Activated CD4-positive, alpha-beta T cell treated with anti-CD3 and anti-CD28 coated beads for 4 hours (primary cell): ENCODE measurements around the gene GUCY1A1.

Experiments
- DNase-seq, 2 donors: peaks; one replicate each; pipeline ENCODE4 v3.0.0-alpha.2; 2020

Gene GUCY1A1

GRCh38 chr4:155742310-155743015 is 75.8 kb downstream of the GUCY1A1 start:
- DNase-seq = no peak

DNA sequence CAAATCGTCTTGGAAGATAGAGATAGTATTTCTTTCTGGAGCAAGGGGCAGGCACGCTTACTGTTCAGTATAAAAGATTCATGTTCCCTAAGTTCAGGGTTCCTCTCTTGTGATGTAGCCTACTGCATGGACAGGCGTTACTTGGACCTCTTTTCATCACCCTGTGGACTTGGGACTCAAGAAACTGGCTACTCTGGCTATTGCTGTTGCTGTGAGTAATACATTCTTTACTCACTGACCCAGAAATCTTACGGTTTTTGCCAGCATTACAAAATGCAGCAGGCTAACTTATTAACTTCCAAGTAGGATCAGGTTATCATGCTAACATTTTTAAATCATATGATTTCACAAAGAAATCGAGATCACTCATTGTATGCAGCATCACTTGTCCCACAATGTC is 79.3 kb downstream of the GUCY1A1 start:
- no peak for DNase-seq

DNA sequence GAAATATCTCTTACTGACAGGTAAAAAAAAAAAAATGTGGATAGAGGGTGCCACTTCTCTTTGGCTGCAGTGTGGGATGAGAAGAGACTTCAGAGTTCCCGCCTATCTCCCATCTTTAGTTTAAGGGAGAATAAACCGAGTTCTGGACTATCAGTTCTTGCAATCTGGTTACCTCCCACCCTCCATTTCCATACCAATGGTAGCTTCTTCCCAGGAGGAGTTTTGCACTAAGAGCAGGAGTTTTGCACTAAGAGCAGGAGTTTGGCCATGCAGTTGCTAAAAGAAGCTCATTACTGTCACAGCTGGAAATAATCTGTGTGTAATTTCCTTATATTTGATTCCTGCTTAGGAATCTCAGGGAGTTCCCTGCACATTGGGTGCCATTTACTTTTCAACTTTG is 81.4 kb downstream of the GUCY1A1 start:
- DNase-seq = no peak

DNA sequence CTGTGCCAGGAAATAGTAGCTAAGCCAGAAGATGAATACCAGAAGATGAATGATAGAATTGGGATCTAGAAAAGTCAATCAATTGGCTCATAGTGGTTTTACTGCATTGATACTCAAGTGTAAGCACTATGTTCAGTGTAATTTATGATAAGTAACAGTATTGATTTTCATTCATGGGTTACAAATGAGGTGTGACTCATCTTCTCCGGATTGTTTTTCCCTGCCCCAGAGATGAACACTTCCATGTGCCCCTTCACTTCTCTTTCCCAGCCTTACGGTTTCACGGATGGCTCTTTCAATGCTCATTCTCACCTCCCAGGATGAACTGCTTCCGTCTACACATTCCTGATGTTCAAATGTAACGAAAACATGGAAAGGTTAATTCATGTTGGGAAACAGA is 82.4 kb downstream of the GUCY1A1 start:
- no peak for DNase-seq

GRCh38 chr4:155751569-155751968 is 84.9 kb downstream of the GUCY1A1 start:
- no peak for DNase-seq

- no peak for DNase-seq
Measured at GRCh38 chr4:155757745-155758265, 91.2 kb downstream of the GUCY1A1 start.

DNA sequence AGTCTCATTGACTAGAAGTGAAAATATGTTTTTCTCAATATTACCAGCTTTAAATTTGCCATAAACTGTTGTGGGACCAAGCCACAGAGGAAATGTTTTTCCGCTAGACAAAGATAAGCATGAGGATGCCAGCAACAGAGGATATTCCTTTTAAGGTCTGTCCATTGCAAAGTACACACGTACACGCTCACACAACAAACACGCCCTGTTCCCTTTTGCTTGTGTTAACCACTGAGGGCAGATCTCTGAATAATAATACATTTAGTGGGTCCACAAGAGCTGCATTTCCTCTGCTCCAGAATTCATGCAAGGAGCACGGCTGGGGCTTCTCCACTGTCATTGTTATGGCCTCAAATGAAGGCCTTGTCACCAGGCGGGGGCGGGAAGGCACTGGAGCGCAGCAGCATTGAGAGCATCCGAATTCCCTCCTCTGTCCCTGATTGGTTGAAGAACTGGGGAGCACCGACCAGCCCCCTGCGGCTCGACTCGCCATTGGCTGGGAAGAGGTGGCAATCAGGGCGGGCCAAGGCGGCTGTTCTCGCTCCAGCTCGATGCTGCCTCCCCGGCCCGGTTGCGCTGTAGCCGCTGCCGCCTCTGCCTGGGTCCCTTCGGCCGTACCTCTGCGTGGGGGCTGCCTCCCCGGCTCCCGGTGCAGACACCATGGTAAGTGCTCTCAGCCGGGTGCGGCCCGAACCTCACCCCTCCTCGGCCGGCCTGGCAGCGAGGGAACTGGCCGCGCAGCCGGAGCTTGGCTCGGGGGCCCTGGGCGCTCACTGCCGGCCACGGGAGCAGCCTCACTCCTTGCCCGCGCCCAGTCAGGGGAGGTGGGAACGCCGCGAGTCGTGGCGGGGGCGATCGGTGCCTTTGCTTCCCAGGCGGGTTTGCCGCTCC is 92.1 kb downstream of the GUCY1A1 start, which contains the start of gene GUCY1B1:
GUCY1B1 (plus strand) TSS at position 541 of the 891 bp plus-strand sequence; CDS start at position 661, 120 bp downstream.
- peak; percentile 35 to 54 for DNase-seq

- peak; percentile 1 for DNase-seq
Measured at GRCh38 chr4:155759372-155760252, 93.0 kb downstream of the GUCY1A1 start.

- DNase-seq = no peak
Measured at GRCh38 chr4:155761047-155761446, 94.4 kb downstream of the GUCY1A1 start.

GRCh38 chr4:155761916-155762315 is 95.3 kb downstream of the GUCY1A1 start:
- no peak for DNase-seq

DNA sequence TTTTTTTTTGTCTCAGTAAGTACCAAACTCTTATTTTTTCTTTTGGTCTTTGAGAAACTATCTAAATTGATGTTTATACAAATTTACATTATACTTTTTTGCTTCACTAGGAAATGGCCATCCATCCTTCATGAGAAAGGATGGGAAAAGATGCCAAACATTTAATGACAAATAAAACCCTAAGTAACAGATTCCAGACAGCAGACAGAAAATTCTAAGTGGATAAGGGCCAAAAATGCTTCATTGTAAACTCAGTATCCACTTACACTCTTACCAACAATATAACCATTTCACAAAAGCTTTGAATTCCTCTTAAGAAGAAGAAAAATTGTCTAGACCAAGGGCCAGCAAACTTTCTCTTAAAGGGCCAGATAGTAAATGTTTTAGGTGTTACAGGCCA is 95.7 kb downstream of the GUCY1A1 start:
- DNase-seq = no peak

DNA sequence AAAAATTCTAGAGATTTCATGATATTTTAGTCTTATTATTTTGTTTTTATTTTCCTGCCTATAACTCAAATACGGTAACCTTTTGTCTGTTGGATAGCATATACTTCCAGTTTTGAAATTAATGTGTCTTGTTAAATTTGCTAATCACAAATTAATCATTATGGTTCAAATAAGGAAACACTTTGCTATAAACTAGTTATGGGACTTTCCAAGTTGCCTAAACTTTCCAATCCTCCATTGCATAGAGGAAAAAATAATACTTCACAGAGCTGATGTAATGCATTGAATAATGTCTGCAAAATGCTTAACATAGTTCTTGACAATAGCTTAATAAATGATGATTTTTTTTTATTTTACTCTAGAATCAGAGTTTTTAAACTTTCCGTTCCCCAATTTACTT is 96.9 kb downstream of the GUCY1A1 start:
- DNase-seq = no peak

DNA sequence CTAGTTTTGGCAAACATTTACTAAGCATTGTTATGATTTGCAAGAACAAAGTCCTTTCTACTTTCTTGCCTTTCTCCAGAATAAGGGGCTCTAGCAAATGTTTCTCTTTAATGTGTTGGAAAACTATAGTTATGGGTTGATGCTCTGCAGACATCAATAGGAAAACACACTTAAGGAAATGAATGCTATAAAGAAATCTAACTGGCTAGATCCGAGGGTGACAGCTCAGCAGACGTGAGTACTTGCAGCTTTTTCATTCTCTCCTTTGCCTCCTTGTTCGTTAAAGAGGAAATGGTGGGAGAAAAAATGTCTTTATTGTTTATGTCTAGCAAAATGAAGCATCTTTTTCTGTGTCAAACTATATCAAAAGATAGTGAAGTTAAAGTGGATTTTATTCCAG is 98.5 kb downstream of the GUCY1A1 start:
- no peak for DNase-seq

DNA sequence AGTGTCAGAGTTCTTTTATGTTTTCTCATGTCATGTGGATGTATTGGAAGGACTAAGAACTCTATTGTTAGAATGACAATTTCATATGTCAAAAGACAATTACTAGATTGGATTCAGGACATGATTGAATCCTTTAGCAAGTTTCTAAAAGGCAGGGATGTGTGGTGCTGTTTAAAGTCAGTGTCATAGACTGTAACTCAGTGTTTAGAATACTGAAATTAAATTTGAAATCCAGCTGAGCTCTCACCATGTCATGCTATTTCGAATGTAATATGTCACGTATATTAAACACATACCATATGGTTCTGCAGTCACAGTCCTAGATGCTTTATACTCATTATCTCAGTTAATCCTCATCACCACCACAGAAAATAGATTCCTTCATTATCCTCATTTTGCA is 100.0 kb downstream of the GUCY1A1 start:
- DNase-seq = no peak

- DNase-seq = no peak
Measured at GRCh38 chr4:155768370-155768769, 101.7 kb downstream of the GUCY1A1 start.

- DNase-seq = no peak
Measured at GRCh38 chr4:155769090-155769489, 102.4 kb downstream of the GUCY1A1 start.

DNA sequence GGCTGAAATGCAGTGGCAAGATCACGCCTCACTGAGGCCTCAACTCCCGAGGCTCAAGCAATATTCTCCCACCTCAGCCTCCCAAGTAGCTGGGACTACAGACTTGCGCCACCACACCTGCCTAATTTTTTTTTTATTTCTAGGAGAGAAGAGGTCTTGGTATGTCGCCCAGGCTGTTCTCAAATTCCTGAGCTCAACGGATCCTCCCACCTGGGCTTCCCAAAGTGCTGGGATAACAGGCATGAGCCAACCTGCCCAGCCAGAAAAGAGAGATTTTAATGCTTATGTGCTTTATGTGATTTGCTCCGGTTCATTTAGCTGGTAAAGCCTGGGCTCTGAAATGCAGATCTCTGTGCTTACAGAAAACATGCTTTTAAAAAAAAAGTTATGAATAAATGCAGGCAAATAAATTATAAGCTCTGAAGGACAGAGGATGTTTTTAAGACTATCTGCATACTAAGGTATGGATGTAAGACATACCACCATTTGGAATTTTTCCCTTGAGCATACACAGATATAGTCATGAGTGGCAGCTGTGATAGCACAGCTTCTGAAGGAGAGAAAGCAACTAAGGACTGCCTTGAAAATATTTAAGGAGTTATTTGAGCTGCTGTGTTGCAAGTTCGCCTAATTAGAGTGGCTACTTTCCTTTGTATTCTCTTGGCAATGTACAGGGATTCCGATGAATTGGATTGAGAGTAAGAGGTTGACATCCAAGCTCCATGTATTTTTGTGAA is 106.0 kb downstream of the GUCY1A1 start:
- DNase-seq = no peak

- no peak for DNase-seq
Measured at GRCh38 chr4:155773196-155773800, 106.7 kb downstream of the GUCY1A1 start.

DNA sequence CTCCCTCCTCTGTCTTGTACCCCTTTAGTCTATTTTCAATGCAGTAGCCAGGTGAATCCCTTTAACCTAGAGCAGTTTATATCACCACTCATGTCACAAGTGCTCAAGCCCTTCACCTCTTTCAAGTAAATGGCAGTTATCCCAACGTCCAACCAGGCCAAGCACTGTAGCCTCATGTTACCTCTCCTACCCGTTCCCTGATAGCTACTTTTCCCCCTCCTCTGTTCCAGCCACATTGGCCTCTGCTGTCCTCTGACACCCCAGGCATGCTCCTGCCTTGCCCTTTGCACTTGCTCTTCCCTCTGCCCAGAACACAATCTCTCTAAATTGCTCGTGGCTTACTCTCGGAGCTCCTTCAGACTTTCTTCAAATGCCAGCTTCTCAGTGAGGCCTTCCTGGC is 107.4 kb downstream of the GUCY1A1 start:
- no peak for DNase-seq

DNA sequence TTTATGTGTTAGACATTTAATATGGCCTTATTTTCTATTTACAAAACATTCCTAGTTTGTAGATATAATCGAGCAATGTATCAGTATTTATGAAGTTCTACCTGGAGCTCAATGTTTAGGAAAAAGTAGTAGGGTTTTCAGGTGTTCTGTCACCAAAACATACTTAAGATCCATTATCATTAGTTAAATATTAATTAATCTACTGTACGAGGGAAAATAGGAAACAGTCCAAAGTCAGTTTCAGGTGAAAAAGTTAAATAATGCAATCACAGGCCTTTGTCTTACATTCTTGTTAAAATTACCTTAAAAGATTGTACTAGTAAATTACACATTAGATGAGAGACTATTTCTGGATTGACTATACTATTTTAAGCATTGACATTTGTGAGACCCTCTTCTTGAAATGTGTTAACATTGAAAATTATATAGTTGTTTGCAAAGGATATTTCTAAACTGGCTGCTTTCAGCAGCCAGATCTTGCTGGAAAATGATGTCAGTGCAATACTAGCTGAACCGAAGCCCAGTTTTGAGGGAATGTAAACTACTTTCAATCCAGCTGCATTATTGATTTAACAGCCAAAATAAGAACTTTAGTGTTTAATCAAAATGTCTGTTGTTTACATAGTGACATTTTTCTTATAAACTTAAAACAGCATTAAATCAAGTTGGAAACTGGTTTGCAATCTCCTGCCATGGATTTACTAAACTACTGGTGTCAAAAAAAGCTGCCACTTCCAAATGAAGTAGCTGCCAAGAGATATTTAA is 111.5 kb downstream of the GUCY1A1 start:
- no peak for DNase-seq

DNA sequence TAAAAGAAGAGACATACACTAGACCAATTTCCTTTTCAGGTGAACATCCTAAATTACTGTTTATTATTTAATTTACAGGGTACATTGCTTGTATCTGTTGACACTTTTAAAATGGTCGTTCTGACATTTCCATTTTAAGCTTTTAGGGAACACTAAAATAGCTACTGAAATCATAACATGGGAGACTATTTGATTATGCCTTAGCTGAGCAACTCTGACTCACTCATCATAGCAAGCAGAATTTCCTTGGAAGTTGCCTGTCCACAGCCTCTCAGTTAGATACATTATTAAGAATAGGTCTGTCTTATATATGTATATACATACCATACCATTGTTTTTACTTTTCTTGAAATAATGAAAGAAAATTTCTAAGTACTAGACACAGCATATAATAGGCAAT is 114.1 kb downstream of the GUCY1A1 start:
- no peak for DNase-seq
